ENCODE measurements around the gene BCAT1. TPM values are rescaled to one million over a fixed set of nuclear protein-coding genes. Genes with fewer than 3 reads are reported as not detected.
"Not testable (repeated sequence)": the region's sequence is repeated elsewhere in the genome, so short reads cannot be mapped to it uniquely, and the experiment has no call there.

The BCAT1 gene
- total RNA-seq, 1 experiment from 2014 or later: 101 TPM

GRCh38 chr12:24854017-24854416, 94.9 kb downstream of the BCAT1 start:
- DNase-seq (ENCODE audit: low read depth): no peak

GRCh38 chr12:24853588-24853987, 95.3 kb downstream of the BCAT1 start:
- peak; percentile 41 for DNase-seq (ENCODE audit: low read depth)

GRCh38 chr12:24853094-24853493, 95.8 kb downstream of the BCAT1 start:
- no peak for DNase-seq (ENCODE audit: low read depth)

- DNase-seq (ENCODE audit: low read depth): no peak
Measured at GRCh38 chr12:24852420-24852819, 96.5 kb downstream of the BCAT1 start.

GRCh38 chr12:24851883-24852282, 97.0 kb downstream of the BCAT1 start:
- not testable (repeated sequence) for DNase-seq (ENCODE audit: low read depth)

GRCh38 chr12:24851341-24851740, 97.6 kb downstream of the BCAT1 start:
- no peak for DNase-seq (ENCODE audit: low read depth)

GRCh38 chr12:24850496-24850895, 98.4 kb downstream of the BCAT1 start:
- DNase-seq (ENCODE audit: low read depth): no peak

GRCh38 chr12:24848941-24849477, 99.9 kb downstream of the BCAT1 start:
- no peak for DNase-seq (ENCODE audit: low read depth)

GRCh38 chr12:24846689-24847088, 102.2 kb downstream of the BCAT1 start:
- no peak for DNase-seq (ENCODE audit: low read depth)

- DNase-seq (ENCODE audit: low read depth): peak; percentile 24
Measured at GRCh38 chr12:24845615-24846014, 103.3 kb downstream of the BCAT1 start.

- DNase-seq (ENCODE audit: low read depth): peak; percentile 66
Measured at GRCh38 chr12:24840046-24840800, 108.7 kb downstream of the BCAT1 start.

- DNase-seq (ENCODE audit: low read depth): peak; percentile 55
Measured at GRCh38 chr12:24839268-24839791, 109.6 kb downstream of the BCAT1 start.

- no peak for DNase-seq (ENCODE audit: low read depth)
Measured at GRCh38 chr12:24838531-24838950, 110.4 kb downstream of the BCAT1 start.

GRCh38 chr12:24835377-24835776, 113.5 kb downstream of the BCAT1 start:
- no peak for DNase-seq (ENCODE audit: low read depth)

GRCh38 chr12:24833513-24833912, 115.4 kb downstream of the BCAT1 start:
- DNase-seq (ENCODE audit: low read depth): no peak

GRCh38 chr12:24823808-24824515, 124.9 kb downstream of the BCAT1 start:
- DNase-seq (ENCODE audit: low read depth): no peak

GRCh38 chr12:24822121-24822899, 126.6 kb downstream of the BCAT1 start:
- DNase-seq (ENCODE audit: low read depth): peak; percentile 41

GRCh38 chr12:24821691-24822090, 127.2 kb downstream of the BCAT1 start:
- DNase-seq (ENCODE audit: low read depth): peak; percentile 38

GRCh38 chr12:24820872-24821271, 128.0 kb downstream of the BCAT1 start:
- DNase-seq (ENCODE audit: low read depth): no peak

GRCh38 chr12:24818351-24818750, 130.6 kb downstream of the BCAT1 start:
- DNase-seq (ENCODE audit: low read depth): no peak

GRCh38 chr12:24815114-24815423, 133.8 kb downstream of the BCAT1 start:
- DNase-seq (ENCODE audit: low read depth): no peak

Data from Daoy (cell line).